DND-41 (cell line): ENCODE measurements around the gene AFF3.

ENCODE experiments used
- ATAC-seq: fragments of 200-7000 bp; cut with Tn5 transposase; 3 replicates; pipeline ENCODE4 v1.9.1; 2021; ENCODE audit warnings: low read depth; ENCODE audit not compliant: insufficient read depth
- DNase-seq: peaks from one replicate; pipeline ENCODE4 v3.0.0-alpha.2; 2020
- H2AFZ ChIP-seq: 2 replicates; pipeline ENCODE4 v1.6.0; 2012; ENCODE audit warnings: low read depth, low read length
- H3K27ac ChIP-seq: 2 replicates; pipeline ENCODE4 v1.5.1; 2012; ENCODE audit warnings: low read length, inconsistent platforms
- H3K27me3 ChIP-seq: fragments of 200-600 bp; sonication (generic); 2 replicates; pipeline ENCODE4 v1.6.0; 2012; ENCODE audit warnings: low read length, mild to moderate bottlenecking, inconsistent platforms; ENCODE audit not compliant: insufficient read depth, poor library complexity
- H3K36me3 ChIP-seq: 2 replicates; pipeline ENCODE4 v1.5.1; 2012; ENCODE audit warnings: low read length, inconsistent platforms; ENCODE audit not compliant: insufficient read depth
- H3K4me1 ChIP-seq: 2 replicates; pipeline ENCODE4 v1.5.1; 2012; ENCODE audit warnings: mild to moderate bottlenecking, low read length; ENCODE audit not compliant: insufficient read depth
- H3K4me2 ChIP-seq: 2 replicates; pipeline ENCODE4 v1.6.0; 2012; ENCODE audit warnings: mild to moderate bottlenecking, moderate library complexity, low read length, inconsistent platforms; ENCODE audit not compliant: insufficient read depth
- H3K4me3 ChIP-seq, 2 experiments: fragments of 200-600 bp in 1 of 2; shearing (Covaris generic) in 1 of 2; 2 replicates each; pipeline ENCODE4 v1.5.1; 2012 to 2016; ENCODE audit warnings: inconsistent platforms in 2 of 2, low read length in 2 of 2, mild to moderate bottlenecking in 2 of 2, low read depth in 1 of 2, moderate library complexity in 1 of 2
- H3K79me2 ChIP-seq: 2 replicates; pipeline ENCODE4 v1.6.0; 2012; ENCODE audit warnings: low read length, inconsistent platforms; ENCODE audit not compliant: insufficient read depth
- H3K9ac ChIP-seq: 2 replicates; pipeline ENCODE4 v1.6.0; 2012; ENCODE audit warnings: low read depth, mild to moderate bottlenecking, inconsistent platforms, low read length, moderate library complexity
- H3K9me3 ChIP-seq: 2 replicates; pipeline ENCODE4 v1.5.1; 2012; ENCODE audit warnings: low read length, moderate library complexity, mild to moderate bottlenecking, inconsistent platforms; ENCODE audit not compliant: insufficient read depth, severe bottlenecking
- H4K20me1 ChIP-seq: 2 replicates; pipeline ENCODE4 v1.6.0; 2012; ENCODE audit warnings: low read length; ENCODE audit not compliant: insufficient read depth
- EZH2 ChIP-seq: IDR thresholded peaks from 3 replicates; pipeline ENCODE4 v1.6.1; 2012; ENCODE audit warnings: borderline replicate concordance, low read depth, mild to moderate bottlenecking, moderate library complexity, low read length, inconsistent platforms; ENCODE audit not compliant: severe bottlenecking
- TF ChIP-seq, protein P1 (sequence below): IDR thresholded peaks from 2 replicates; pipeline ENCODE4 v1.5.1; 2012; ENCODE audit warnings: borderline replicate concordance, low read length, moderate library complexity, mild to moderate bottlenecking; ENCODE audit not compliant: poor library complexity, severe bottlenecking; ENCODE audit errors: extremely low read depth

Gene AFF3

GRCh38 chr2:99998651-99999320 is 143.6 kb downstream of the AFF3 start:
- Histone ChIP-seq H3K4me2 (no peak overlapping the region), H3K9ac (no peak overlapping the region), H3K79me2 (no peaks in the 10 kb centered on the region), H4K20me1 (peaks cover 4% of the 10 kb centered on the region; the same call in 1 of the 2 replicates), H3K27me3 (no peaks in the 10 kb centered on the region), H2AFZ (no peak overlapping the region), H3K4me3 (no peak overlapping the region), H3K9me3 (no peaks in the 10 kb centered on the region), H3K27ac (no peak overlapping the region), H3K36me3 (peaks cover 29% of the 10 kb centered on the region), H3K4me1 (no peaks in the 10 kb centered on the region)
- TF ChIP-seq, protein P1, sequence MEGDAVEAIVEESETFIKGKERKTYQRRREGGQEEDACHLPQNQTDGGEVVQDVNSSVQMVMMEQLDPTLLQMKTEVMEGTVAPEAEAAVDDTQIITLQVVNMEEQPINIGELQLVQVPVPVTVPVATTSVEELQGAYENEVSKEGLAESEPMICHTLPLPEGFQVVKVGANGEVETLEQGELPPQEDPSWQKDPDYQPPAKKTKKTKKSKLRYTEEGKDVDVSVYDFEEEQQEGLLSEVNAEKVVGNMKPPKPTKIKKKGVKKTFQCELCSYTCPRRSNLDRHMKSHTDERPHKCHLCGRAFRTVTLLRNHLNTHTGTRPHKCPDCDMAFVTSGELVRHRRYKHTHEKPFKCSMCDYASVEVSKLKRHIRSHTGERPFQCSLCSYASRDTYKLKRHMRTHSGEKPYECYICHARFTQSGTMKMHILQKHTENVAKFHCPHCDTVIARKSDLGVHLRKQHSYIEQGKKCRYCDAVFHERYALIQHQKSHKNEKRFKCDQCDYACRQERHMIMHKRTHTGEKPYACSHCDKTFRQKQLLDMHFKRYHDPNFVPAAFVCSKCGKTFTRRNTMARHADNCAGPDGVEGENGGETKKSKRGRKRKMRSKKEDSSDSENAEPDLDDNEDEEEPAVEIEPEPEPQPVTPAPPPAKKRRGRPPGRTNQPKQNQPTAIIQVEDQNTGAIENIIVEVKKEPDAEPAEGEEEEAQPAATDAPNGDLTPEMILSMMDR = no peak
- no peak for TF ChIP-seq EZH2
- DNase-seq (no peak), ATAC-seq (no peak)

- Histone ChIP-seq H4K20me1 (no peaks in the 10 kb centered on the region), H3K27ac (no peak overlapping the region), H3K4me2 (no peak overlapping the region), H3K4me1 (no peaks in the 10 kb centered on the region), H2AFZ (no peak overlapping the region), H3K9ac (no peak overlapping the region), H3K9me3 (no peaks in the 10 kb centered on the region), H3K79me2 (no peaks in the 10 kb centered on the region), H3K36me3 (peaks cover 3% of the 10 kb centered on the region; the same call in 1 of the 2 replicates), H3K27me3 (no peaks in the 10 kb centered on the region), H3K4me3 (no peak overlapping the region)
- TF ChIP-seq, protein P1 = no peak
- TF ChIP-seq EZH2 = no peak
- no peak for DNase-seq
- no peak for ATAC-seq
Observed at GRCh38 chr2:99989905-99990304, 152.5 kb downstream of the AFF3 start.

GRCh38 chr2:99988599-99988998 is 153.8 kb downstream of the AFF3 start:
- no peak overlapping the region for H3K4me2 ChIP-seq
- no peak overlapping the region for H2AFZ ChIP-seq
- TF ChIP-seq EZH2 = no peak
- TF ChIP-seq, protein P1 = no peak
- no peak overlapping the region for H3K9ac ChIP-seq
- no peaks in the 10 kb centered on the region for H3K9me3 ChIP-seq
- no peak overlapping the region for H3K27ac ChIP-seq
- no peaks in the 10 kb centered on the region for H4K20me1 ChIP-seq
- peaks cover 3% of the 10 kb centered on the region; the same call in 1 of the 2 replicates for H3K36me3 ChIP-seq
- H3K27me3 ChIP-seq = no peaks in the 10 kb centered on the region
- ATAC-seq (no peak), DNase-seq (no peak)
- H3K79me2 ChIP-seq = no peaks in the 10 kb centered on the region
- H3K4me1 ChIP-seq = no peaks in the 10 kb centered on the region
- H3K4me3 ChIP-seq = no peak overlapping the region

- H2AFZ ChIP-seq = no peak overlapping the region
- H3K4me3 ChIP-seq = no peak overlapping the region
- no peaks in the 10 kb centered on the region for H3K27me3 ChIP-seq
- no peaks in the 10 kb centered on the region for H3K4me1 ChIP-seq
- no peaks in the 10 kb centered on the region for H3K9me3 ChIP-seq
- H3K36me3 ChIP-seq = peaks cover 12% of the 10 kb centered on the region; the same call in 1 of the 2 replicates
- no peaks in the 10 kb centered on the region for H4K20me1 ChIP-seq
- no peak overlapping the region for H3K9ac ChIP-seq
- H3K79me2 ChIP-seq = no peaks in the 10 kb centered on the region
- no peak for DNase-seq
- TF ChIP-seq EZH2 = no peak
- TF ChIP-seq, protein P1 = no peak
- no peak overlapping the region for H3K27ac ChIP-seq
- no peak for ATAC-seq
- H3K4me2 ChIP-seq = no peak overlapping the region
Observed at GRCh38 chr2:99987160-99987559, 155.2 kb downstream of the AFF3 start.
